Measurements from ENCODE around the gene PFN4.

DNA sequence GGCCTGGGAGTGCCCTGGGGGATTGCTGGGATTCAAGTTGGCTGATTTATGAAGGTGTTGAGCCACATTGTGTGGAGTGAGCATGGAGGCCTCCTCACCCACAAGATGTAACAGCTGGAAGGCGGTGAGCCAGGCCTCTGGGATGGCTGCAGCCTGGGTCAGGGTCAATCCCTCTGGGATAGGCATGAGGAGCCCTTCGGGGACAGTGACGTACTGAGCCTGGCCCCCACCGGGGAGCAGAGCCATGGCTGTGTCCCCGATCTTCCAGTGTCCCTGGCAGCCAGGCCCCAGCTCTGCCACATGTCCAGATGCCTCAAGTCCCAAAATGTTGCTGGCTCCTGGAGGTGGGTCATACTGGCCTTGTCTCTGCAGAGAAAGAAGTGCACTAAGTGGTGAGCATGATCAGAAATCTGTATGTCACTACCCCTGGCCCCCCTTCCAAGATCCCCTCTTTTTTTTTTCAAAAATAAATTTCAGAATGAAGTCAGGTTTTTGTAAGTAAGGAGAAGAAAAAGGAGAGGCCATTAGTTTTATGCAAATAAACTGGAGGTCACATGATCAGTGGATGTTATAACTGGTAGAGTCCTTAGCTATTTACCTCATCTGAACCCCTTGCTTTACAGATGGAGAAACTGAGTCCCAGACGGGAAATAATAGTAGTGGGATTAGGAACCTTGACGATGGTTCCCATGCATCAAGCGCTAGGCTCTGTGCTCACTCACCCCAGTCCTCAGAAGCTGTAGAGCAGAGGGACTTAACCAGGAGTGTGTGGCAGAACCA, 40.2 kb downstream of the PFN4 start:
- TF ChIP-seq MEF2A (IDR thresholded peaks at IDR 0.05; ENCODE audit: control insufficient read depth, low read depth, low read length) (no peak), SMAD1 (IDR thresholded peaks at IDR 0.05; ENCODE audit: low read depth, low read length, partially characterized antibody) (no peak), CEBPB (tag; IDR thresholded peaks at IDR 0.05) (no peak), HDAC2 (IDR thresholded peaks at IDR 0.05) (no peak), MXI1 (IDR thresholded peaks at IDR 0.05; ENCODE audit: low read depth, low read length) (no peak), YBX1 (IDR thresholded peaks at IDR 0.05) (no peak), HNRNPLL (IDR thresholded peaks at IDR 0.05; ENCODE audit: low read depth, low read length, poor library complexity, severe bottlenecking) (no peak)
- TF ChIP-seq, protein P1, sequence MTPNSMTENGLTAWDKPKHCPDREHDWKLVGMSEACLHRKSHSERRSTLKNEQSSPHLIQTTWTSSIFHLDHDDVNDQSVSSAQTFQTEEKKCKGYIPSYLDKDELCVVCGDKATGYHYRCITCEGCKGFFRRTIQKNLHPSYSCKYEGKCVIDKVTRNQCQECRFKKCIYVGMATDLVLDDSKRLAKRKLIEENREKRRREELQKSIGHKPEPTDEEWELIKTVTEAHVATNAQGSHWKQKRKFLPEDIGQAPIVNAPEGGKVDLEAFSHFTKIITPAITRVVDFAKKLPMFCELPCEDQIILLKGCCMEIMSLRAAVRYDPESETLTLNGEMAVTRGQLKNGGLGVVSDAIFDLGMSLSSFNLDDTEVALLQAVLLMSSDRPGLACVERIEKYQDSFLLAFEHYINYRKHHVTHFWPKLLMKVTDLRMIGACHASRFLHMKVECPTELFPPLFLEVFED (CRISPR knock-in tag; conservative IDR thresholded peaks at IDR 0.05), result no peak
- TF ChIP-seq, protein P2, sequence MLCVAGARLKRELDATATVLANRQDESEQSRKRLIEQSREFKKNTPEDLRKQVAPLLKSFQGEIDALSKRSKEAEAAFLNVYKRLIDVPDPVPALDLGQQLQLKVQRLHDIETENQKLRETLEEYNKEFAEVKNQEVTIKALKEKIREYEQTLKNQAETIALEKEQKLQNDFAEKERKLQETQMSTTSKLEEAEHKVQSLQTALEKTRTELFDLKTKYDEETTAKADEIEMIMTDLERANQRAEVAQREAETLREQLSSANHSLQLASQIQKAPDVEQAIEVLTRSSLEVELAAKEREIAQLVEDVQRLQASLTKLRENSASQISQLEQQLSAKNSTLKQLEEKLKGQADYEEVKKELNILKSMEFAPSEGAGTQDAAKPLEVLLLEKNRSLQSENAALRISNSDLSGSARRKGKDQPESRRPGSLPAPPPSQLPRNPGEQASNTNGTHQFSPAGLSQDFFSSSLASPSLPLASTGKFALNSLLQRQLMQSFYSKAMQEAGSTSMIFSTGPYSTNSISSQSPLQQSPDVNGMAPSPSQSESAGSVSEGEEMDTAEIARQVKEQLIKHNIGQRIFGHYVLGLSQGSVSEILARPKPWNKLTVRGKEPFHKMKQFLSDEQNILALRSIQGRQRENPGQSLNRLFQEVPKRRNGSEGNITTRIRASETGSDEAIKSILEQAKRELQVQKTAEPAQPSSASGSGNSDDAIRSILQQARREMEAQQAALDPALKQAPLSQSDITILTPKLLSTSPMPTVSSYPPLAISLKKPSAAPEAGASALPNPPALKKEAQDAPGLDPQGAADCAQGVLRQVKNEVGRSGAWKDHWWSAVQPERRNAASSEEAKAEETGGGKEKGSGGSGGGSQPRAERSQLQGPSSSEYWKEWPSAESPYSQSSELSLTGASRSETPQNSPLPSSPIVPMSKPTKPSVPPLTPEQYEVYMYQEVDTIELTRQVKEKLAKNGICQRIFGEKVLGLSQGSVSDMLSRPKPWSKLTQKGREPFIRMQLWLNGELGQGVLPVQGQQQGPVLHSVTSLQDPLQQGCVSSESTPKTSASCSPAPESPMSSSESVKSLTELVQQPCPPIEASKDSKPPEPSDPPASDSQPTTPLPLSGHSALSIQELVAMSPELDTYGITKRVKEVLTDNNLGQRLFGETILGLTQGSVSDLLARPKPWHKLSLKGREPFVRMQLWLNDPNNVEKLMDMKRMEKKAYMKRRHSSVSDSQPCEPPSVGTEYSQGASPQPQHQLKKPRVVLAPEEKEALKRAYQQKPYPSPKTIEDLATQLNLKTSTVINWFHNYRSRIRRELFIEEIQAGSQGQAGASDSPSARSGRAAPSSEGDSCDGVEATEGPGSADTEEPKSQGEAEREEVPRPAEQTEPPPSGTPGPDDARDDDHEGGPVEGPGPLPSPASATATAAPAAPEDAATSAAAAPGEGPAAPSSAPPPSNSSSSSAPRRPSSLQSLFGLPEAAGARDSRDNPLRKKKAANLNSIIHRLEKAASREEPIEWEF (CRISPR knock-in tag; IDR thresholded peaks at IDR 0.05), result no peak
- TF ChIP-seq, protein P3, sequence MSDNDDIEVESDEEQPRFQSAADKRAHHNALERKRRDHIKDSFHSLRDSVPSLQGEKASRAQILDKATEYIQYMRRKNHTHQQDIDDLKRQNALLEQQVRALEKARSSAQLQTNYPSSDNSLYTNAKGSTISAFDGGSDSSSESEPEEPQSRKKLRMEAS (CRISPR knock-in tag; IDR thresholded peaks at IDR 0.05), result no peak
